Activated CD8-positive, alpha-beta T cell treated with anti-CD3 and anti-CD28 coated beads for 36 hours (primary cell): Measurements from ENCODE around the gene C1orf21. TPM values are rescaled to one million over a fixed set of nuclear protein-coding genes. Genes with fewer than 3 reads are reported as not detected.

Experiments used
- ATAC-seq: fragments of 200-7000 bp; cut with Tn5 transposase; one replicate; pipeline ENCODE4 v1.10.0; 2021; ENCODE audit warnings: mild to moderate bottlenecking, moderate library complexity
- CTCF ChIA-PET: fragments of 350-600 bp; sonication (Branson Sonifier 250); formaldehyde crosslinking; loops from one replicate; lab custom pipeline; 2021; ENCODE audit warnings: antibody characterized with exemption; lab: Charles Lee
- POLR2A ChIA-PET: fragments of 350-600 bp; sonication (Branson Sonifier 250); formaldehyde crosslinking; loops from one replicate; lab custom pipeline; 2021; ENCODE audit warnings: antibody characterized with exemption; lab: Charles Lee
- DNase-seq: peaks from one replicate; pipeline ENCODE4 v3.0.0-alpha.2; 2020
- H3K27ac Mint-ChIP-seq: one replicate; pipeline ENCODE4 v1.8.0; 2021; ENCODE audit warnings: mild to moderate bottlenecking, mixed read lengths
- H3K27me3 Mint-ChIP-seq: one replicate; pipeline ENCODE4 v1.8.0; 2021; ENCODE audit warnings: mixed read lengths
- H3K36me3 Mint-ChIP-seq: one replicate; pipeline ENCODE4 v1.8.0; 2021; ENCODE audit warnings: low read depth, mixed read lengths
- H3K4me1 Mint-ChIP-seq: one replicate; pipeline ENCODE4 v1.8.0; 2021; ENCODE audit warnings: low read depth, mixed read lengths
- H3K4me3 Mint-ChIP-seq: one replicate; pipeline ENCODE4 v1.8.0; 2021; ENCODE audit warnings: mild to moderate bottlenecking, moderate library complexity, mixed read lengths
- H3K9me3 Mint-ChIP-seq: one replicate; pipeline ENCODE4 v1.8.0; 2021; ENCODE audit warnings: mixed read lengths
- intact Hi-C: fragments of 100-400 bp; cut with micrococcal nuclease; formaldehyde crosslinking; loops from one replicate; pipeline ENCODE4 v1.10.0; 2022
- total RNA-seq, 2 experiments: library from RNA; stranded (reverse); gene quantifications; one replicate each; pipeline ENCODE4 v1.2.3, GENCODE V29; 2021
- TF ChIP-seq, protein P1 (sequence below): fragments of 200-600 bp; IDR thresholded peaks from one replicate; pipeline ENCODE4 v1.8.0; 2022; ENCODE audit warnings: antibody characterized with exemption, mild to moderate bottlenecking

C1orf21 gene
- total RNA-seq, 2 experiments from 2014 or later = 3.8 to 4.6 TPM

DNA sequence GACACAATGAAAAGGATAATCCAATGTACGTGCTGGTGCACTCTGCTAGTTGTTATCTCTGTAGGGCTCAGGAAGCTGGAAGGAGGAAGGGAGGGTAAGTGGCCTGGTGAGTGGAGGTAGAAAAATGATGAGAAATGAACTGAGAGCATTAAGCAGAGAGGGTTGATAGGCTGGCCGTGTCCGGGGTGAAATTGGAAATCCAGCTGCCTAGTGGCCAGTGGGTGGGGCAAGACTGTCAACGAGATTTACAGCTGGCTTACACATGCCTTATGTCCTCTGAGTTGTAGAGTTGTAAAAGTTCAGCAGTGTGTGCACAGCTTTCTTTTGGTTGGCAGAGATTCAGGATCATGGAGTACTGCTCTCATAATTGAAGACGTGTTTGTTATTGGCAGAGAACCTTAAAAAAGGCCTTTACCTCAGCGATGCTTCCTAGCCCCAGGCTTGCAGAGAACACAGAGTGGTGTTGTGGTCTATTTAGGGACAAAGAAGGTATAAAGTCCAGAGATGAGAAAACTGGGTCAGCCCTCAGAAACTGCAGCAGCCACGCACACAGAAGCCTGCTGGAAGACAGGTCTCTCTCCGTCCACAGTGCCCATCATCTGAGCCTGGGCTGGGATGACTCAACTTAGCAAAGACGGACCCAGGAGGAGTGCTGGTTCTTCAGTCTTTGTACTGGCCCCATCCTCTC, 235.5 kb downstream of the C1orf21 start:
- TF ChIP-seq, protein P1, sequence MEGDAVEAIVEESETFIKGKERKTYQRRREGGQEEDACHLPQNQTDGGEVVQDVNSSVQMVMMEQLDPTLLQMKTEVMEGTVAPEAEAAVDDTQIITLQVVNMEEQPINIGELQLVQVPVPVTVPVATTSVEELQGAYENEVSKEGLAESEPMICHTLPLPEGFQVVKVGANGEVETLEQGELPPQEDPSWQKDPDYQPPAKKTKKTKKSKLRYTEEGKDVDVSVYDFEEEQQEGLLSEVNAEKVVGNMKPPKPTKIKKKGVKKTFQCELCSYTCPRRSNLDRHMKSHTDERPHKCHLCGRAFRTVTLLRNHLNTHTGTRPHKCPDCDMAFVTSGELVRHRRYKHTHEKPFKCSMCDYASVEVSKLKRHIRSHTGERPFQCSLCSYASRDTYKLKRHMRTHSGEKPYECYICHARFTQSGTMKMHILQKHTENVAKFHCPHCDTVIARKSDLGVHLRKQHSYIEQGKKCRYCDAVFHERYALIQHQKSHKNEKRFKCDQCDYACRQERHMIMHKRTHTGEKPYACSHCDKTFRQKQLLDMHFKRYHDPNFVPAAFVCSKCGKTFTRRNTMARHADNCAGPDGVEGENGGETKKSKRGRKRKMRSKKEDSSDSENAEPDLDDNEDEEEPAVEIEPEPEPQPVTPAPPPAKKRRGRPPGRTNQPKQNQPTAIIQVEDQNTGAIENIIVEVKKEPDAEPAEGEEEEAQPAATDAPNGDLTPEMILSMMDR = no peak
- Mint-ChIP-seq H3K36me3 (no peaks in the 10 kb centered on the region), H3K4me3 (no peak overlapping the region), H3K27me3 (no peaks in the 10 kb centered on the region), H3K9me3 (no peaks in the 10 kb centered on the region), H3K4me1 (no peaks in the 10 kb centered on the region), H3K27ac (no peak overlapping the region)
- ChIA-PET POLR2A (no interaction called here), CTCF (no interaction called here)
- intact Hi-C loops = no loop called here
- ATAC-seq (no peak), DNase-seq (no peak)

DNA sequence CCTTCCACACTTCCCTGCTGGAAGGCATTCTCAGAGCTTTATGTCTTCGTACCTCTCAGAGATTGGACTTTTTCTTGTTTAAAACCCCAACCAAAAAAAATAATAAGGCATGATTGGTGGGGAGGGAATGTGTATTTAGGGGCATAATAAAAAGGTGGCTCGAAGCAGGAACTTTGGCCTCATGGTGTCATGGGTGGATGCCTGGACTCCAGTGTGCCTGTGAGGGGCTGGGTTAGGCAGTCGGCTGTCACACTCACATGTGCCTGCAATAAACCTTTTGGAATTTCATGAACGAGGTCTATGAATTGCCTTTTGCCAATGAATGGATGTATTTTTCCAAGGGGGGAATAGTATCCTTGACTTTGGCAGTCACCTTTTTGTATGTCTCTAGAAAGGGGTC, 236.6 kb downstream of the C1orf21 start:
- ChIA-PET POLR2A (no interaction called here), CTCF (no interaction called here)
- H3K4me1 Mint-ChIP-seq = no peaks in the 10 kb centered on the region
- H3K27ac Mint-ChIP-seq = no peak overlapping the region
- TF ChIP-seq, protein P1 = no peak
- no peaks in the 10 kb centered on the region for H3K36me3 Mint-ChIP-seq
- DNase-seq = no peak
- no peaks in the 10 kb centered on the region for H3K27me3 Mint-ChIP-seq
- H3K9me3 Mint-ChIP-seq = no peaks in the 10 kb centered on the region
- no peak overlapping the region for H3K4me3 Mint-ChIP-seq
- ATAC-seq = no peak
- intact Hi-C loops = no loop called here

DNA sequence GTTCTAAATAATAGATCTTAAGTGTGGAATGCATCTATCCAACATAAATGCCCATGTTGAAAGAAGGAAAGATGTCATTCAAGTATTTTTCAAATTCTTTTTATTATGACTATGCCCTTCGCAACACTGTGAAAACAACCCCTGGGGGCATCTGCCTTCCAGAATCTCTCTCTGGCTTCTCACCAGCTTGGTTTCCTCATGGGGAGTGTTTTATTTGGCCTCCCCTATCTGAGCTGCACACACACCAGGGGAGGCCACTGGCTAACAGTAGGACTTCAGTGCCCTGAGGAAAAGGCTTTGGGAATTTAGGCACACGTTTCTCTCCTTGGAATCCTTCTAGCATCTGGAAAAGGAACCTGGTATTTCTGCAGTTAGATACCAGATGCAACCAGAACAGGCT, 237.2 kb downstream of the C1orf21 start:
- H3K9me3 Mint-ChIP-seq = no peaks in the 10 kb centered on the region
- intact Hi-C loops = no loop called here
- ChIA-PET CTCF (no interaction called here), POLR2A (no interaction called here)
- TF ChIP-seq, protein P1 = no peak
- H3K27ac Mint-ChIP-seq = no peak overlapping the region
- no peaks in the 10 kb centered on the region for H3K36me3 Mint-ChIP-seq
- ATAC-seq (no peak), DNase-seq (no peak)
- no peaks in the 10 kb centered on the region for H3K27me3 Mint-ChIP-seq
- no peak overlapping the region for H3K4me3 Mint-ChIP-seq
- H3K4me1 Mint-ChIP-seq = no peaks in the 10 kb centered on the region

DNA sequence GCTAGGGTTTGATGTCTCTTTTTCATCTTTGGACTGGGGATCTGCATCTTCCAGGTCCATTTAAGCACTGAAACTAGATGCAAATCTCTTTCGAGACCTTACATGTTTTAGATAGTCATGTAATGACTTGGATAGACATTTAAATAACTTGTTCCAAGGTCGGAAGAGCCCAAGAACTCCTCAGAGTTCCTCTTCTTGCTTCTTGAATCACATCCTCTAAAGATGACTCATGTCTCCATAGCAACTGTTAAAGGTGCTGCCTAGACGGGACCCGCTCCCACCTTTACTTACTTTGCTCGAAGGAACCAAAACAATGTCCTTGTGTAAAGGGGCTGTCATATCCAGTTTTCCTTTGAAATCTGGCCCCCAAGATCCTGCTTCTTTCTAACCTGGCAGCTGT, 237.8 kb downstream of the C1orf21 start:
- intact Hi-C loops = no loop called here
- no peaks in the 10 kb centered on the region for H3K36me3 Mint-ChIP-seq
- ChIA-PET CTCF (no interaction called here), POLR2A (no interaction called here)
- H3K9me3 Mint-ChIP-seq = no peaks in the 10 kb centered on the region
- TF ChIP-seq, protein P1 = no peak
- H3K4me3 Mint-ChIP-seq = no peak overlapping the region
- DNase-seq (no peak), ATAC-seq (no peak)
- no peaks in the 10 kb centered on the region for H3K27me3 Mint-ChIP-seq
- no peak overlapping the region for H3K27ac Mint-ChIP-seq
- no peaks in the 10 kb centered on the region for H3K4me1 Mint-ChIP-seq

DNA sequence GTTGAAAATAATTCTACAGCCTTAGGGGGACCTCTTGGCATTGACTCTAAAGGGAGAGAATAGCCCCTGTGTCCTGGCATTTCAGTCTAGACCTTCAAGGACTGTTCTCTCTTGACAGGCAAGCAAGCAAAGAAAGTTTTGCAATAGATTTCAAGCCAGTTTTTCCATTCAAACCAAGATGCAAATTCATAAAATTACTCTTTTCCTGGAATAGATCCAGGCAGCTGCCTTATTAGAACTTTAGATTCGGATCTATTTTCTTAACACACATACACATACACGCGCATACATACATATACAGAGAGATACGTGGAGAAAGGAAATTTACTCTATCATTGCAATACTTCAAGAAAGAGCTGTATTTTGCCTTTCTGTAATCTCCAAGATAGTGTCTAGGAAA, 238.4 kb downstream of the C1orf21 start:
- ChIA-PET POLR2A (no interaction called here), CTCF (no interaction called here)
- H3K27me3 Mint-ChIP-seq = no peaks in the 10 kb centered on the region
- no peaks in the 10 kb centered on the region for H3K9me3 Mint-ChIP-seq
- intact Hi-C loops = no loop called here
- no peak overlapping the region for H3K4me3 Mint-ChIP-seq
- no peaks in the 10 kb centered on the region for H3K36me3 Mint-ChIP-seq
- ATAC-seq (no peak), DNase-seq (no peak)
- no peaks in the 10 kb centered on the region for H3K4me1 Mint-ChIP-seq
- H3K27ac Mint-ChIP-seq = no peak overlapping the region
- TF ChIP-seq, protein P1 = no peak
